CD4-positive, alpha-beta memory T cell (primary cell): ENCODE results near the gene WDR37. TPM values are rescaled to one million over a fixed set of nuclear protein-coding genes. Genes with fewer than 3 reads are reported as not detected.

Source experiments
- CTCF ChIA-PET: fragments of 350-600 bp; sonication (Branson Sonifier 250); formaldehyde crosslinking; loops from one replicate; lab custom pipeline; 2021; ENCODE audit warnings: inconsistent platforms; ENCODE audit not compliant: partially characterized antibody; lab: Charles Lee
- POLR2A ChIA-PET: fragments of 350-600 bp; sonication (Branson Sonifier 250); formaldehyde crosslinking; loops from one replicate; lab custom pipeline; 2021; ENCODE audit not compliant: partially characterized antibody; lab: Charles Lee
- DNase-seq, 5 donors: peaks; one replicate each; pipeline versions ENCODE4 v3.0.0 to v3.0.0-alpha.2; 2020 to 2022; ENCODE audit warnings: mixed read lengths in 1 of 5
- H3K27ac ChIP-seq: one replicate; pipeline ENCODE4 v1.7.0; 2013; ENCODE audit warnings: low read depth, low read length
- H3K27me3 ChIP-seq: 2 replicates; pipeline ENCODE4 v1.7.0; 2013; ENCODE audit warnings: mild to moderate bottlenecking, low read length, moderate library complexity; ENCODE audit not compliant: insufficient read depth
- H3K36me3 ChIP-seq: 2 replicates; pipeline ENCODE4 v1.7.0; 2013; ENCODE audit warnings: mild to moderate bottlenecking, low read length, moderate library complexity; ENCODE audit not compliant: insufficient read depth
- H3K4me1 ChIP-seq: 2 replicates; pipeline ENCODE4 v1.7.0; 2013; ENCODE audit warnings: mild to moderate bottlenecking, low read length, moderate library complexity; ENCODE audit not compliant: insufficient read depth
- H3K4me3 ChIP-seq, 2 donors: one replicate each; pipeline ENCODE4 v1.7.0; 2013; ENCODE audit warnings: low read length in 2 of 2, mild to moderate bottlenecking in 1 of 2
- H3K9me3 ChIP-seq, 2 donors: one replicate each; pipeline ENCODE4 v1.7.0; 2013; ENCODE audit warnings: low read length in 2 of 2, control low read depth in 1 of 2; ENCODE audit not compliant: control insufficient read depth in 1 of 2
- H3K27ac Mint-ChIP-seq, 7 donors: one replicate each; pipeline ENCODE4 v1.8.0; 2020 to 2021; ENCODE audit warnings: mixed read lengths in 7 of 7, mild to moderate bottlenecking in 6 of 7, inconsistent platforms in 3 of 7, moderate library complexity in 3 of 7
- H3K27me3 Mint-ChIP-seq, 2 donors: one replicate each; pipeline ENCODE4 v1.8.0; 2020 to 2021; ENCODE audit warnings: mixed read lengths in 2 of 2
- H3K36me3 Mint-ChIP-seq, 2 donors: one replicate each; pipeline ENCODE4 v1.8.0; 2020 to 2021; ENCODE audit warnings: mixed read lengths in 2 of 2, inconsistent platforms in 1 of 2, mild to moderate bottlenecking in 1 of 2
- H3K4me1 Mint-ChIP-seq, 4 donors: one replicate each; pipeline ENCODE4 v1.8.0; 2020 to 2021; ENCODE audit warnings: mixed read lengths in 4 of 4, mild to moderate bottlenecking in 1 of 4
- H3K4me3 Mint-ChIP-seq, 8 donors: one replicate each; pipeline ENCODE4 v1.8.0; 2020 to 2021; ENCODE audit warnings: mixed read lengths in 8 of 8, mild to moderate bottlenecking in 7 of 8, moderate library complexity in 6 of 8, inconsistent platforms in 3 of 8
- H3K9me3 Mint-ChIP-seq, 8 donors: one replicate each; pipeline ENCODE4 v1.8.0; 2020 to 2021; ENCODE audit warnings: mixed read lengths in 8 of 8, mild to moderate bottlenecking in 5 of 8, inconsistent platforms in 3 of 8, moderate library complexity in 1 of 8
- intact Hi-C: fragments of 100-400 bp; cut with micrococcal nuclease; formaldehyde crosslinking; loops from one replicate; pipeline ENCODE4 v1.15.1; 2023
- polyA plus RNA-seq, 2 donors: library from polyadenylated mRNA; unstranded; fragments of 300-500 nt; fragmentation: Illumina TruSeq; gene quantifications; one replicate each; pipeline ENCODE4 v1.2.3, GENCODE V29; 2021
- total RNA-seq, 2 experiments: library from RNA; stranded (reverse); gene quantifications; one replicate each; pipeline ENCODE4 v1.2.3, GENCODE V29; 2021

WDR37 gene
- total and polyA plus RNA-seq, 4 experiments from 2014 or later: 14.2 to 42.5 (median 29.8) TPM

GRCh38 chr10:1124796-1125195 lies 68.6 kb downstream of the WDR37 start:
- H3K4me3 ChIP-seq: no peak overlapping the region
- no peak for DNase-seq
- peaks cover 78 to 86% of the 10 kb centered on the region in 2 donors for H3K36me3 Mint-ChIP-seq
- intact Hi-C loops: no loop called here
- peak overlapping the region in 2 of 7 donors; percentile 49 to 58 for H3K27ac Mint-ChIP-seq
- no peaks in the 10 kb centered on the region for H3K27me3 Mint-ChIP-seq
- H3K36me3 ChIP-seq: peaks cover 57% of the 10 kb centered on the region
- H3K4me1 Mint-ChIP-seq: peaks cover 11 to 31% (median 19%) of the 10 kb centered on the region in 4 donors
- H3K9me3 ChIP-seq: no peaks in the 10 kb centered on the region
- H3K27me3 ChIP-seq: no peaks in the 10 kb centered on the region
- CTCF ChIA-PET: interaction anchor here (1.4 kb wide), 1 partner anchor 14 kb away, joined by 6 read pairs; no protein-coding TSS in a partner anchor
- H3K4me1 ChIP-seq: peaks cover 7% of the 10 kb centered on the region
- peaks cover 0 to 2% (median 0%) of the 10 kb centered on the region in 8 donors for H3K9me3 Mint-ChIP-seq
- no peak overlapping the region for H3K4me3 Mint-ChIP-seq
- no peak overlapping the region for H3K27ac ChIP-seq
- POLR2A ChIA-PET: no interaction called here

GRCh38 chr10:1126461-1126860 lies 70.3 kb downstream of the WDR37 start:
- Mint-ChIP-seq H3K36me3 (peaks cover 81 to 87% of the 10 kb centered on the region in 2 donors), H3K27ac (no peak overlapping the region), H3K9me3 (peaks cover 0 to 2% (median 0%) of the 10 kb centered on the region in 8 donors), H3K4me1 (peaks cover 10 to 27% (median 16%) of the 10 kb centered on the region in 4 donors), H3K27me3 (no peaks in the 10 kb centered on the region), H3K4me3 (no peak overlapping the region)
- H3K9me3 ChIP-seq: no peaks in the 10 kb centered on the region
- no peak overlapping the region for H3K27ac ChIP-seq
- no peak for DNase-seq
- intact Hi-C loops: no loop called here
- POLR2A ChIA-PET: no interaction called here
- H3K4me3 ChIP-seq: no peak overlapping the region
- H3K27me3 ChIP-seq: no peaks in the 10 kb centered on the region
- CTCF ChIA-PET: no interaction called here
- peaks cover 58% of the 10 kb centered on the region for H3K36me3 ChIP-seq
- H3K4me1 ChIP-seq: peaks cover 7% of the 10 kb centered on the region

GRCh38 chr10:1127629-1128028 lies 71.4 kb downstream of the WDR37 start:
- Histone ChIP-seq H3K9me3 (no peaks in the 10 kb centered on the region), H3K36me3 (peaks cover 49% of the 10 kb centered on the region), H3K4me1 (peaks cover 7% of the 10 kb centered on the region), H3K4me3 (no peak overlapping the region), H3K27ac (no peak overlapping the region), H3K27me3 (no peaks in the 10 kb centered on the region)
- Mint-ChIP-seq H3K9me3 (peaks cover 0 to 2% (median 0%) of the 10 kb centered on the region in 8 donors), H3K4me1 (peaks cover 10 to 19% (median 14%) of the 10 kb centered on the region in 4 donors), H3K27me3 (no peaks in the 10 kb centered on the region), H3K4me3 (no peak overlapping the region), H3K27ac (peak overlapping the region in 2 of 7 donors; percentile 38 to 60), H3K36me3 (peaks cover 77 to 84% of the 10 kb centered on the region in 2 donors)
- no peak for DNase-seq
- intact Hi-C loops: no loop called here
- CTCF ChIA-PET: no interaction called here
- POLR2A ChIA-PET: no interaction called here

GRCh38 chr10:1128115-1128514 lies 71.9 kb downstream of the WDR37 start:
- peaks cover 78 to 81% of the 10 kb centered on the region in 2 donors for H3K36me3 Mint-ChIP-seq
- peaks cover 0 to 2% (median 0%) of the 10 kb centered on the region in 8 donors for H3K9me3 Mint-ChIP-seq
- H3K27me3 ChIP-seq: no peaks in the 10 kb centered on the region
- peak overlapping the region in 1 of 7 donors; percentile 50 for H3K27ac Mint-ChIP-seq
- peaks cover 8 to 20% (median 11%) of the 10 kb centered on the region in 4 donors for H3K4me1 Mint-ChIP-seq
- no peaks in the 10 kb centered on the region for H3K9me3 ChIP-seq
- peaks cover 47% of the 10 kb centered on the region for H3K36me3 ChIP-seq
- peaks cover 5% of the 10 kb centered on the region for H3K4me1 ChIP-seq
- no peak for DNase-seq
- H3K27me3 Mint-ChIP-seq: no peaks in the 10 kb centered on the region
- no peak overlapping the region for H3K27ac ChIP-seq
- no peak overlapping the region for H3K4me3 ChIP-seq
- ChIA-PET CTCF (no interaction called here), POLR2A (no interaction called here)
- intact Hi-C loops: no loop called here
- no peak overlapping the region for H3K4me3 Mint-ChIP-seq

- no peak overlapping the region for H3K4me3 ChIP-seq
- peaks cover 47% of the 10 kb centered on the region for H3K36me3 ChIP-seq
- H3K9me3 ChIP-seq: no peaks in the 10 kb centered on the region
- ChIA-PET CTCF (no interaction called here), POLR2A (no interaction called here)
- Mint-ChIP-seq H3K27ac (no peak overlapping the region), H3K36me3 (peaks cover 74 to 79% of the 10 kb centered on the region in 2 donors), H3K4me3 (no peak overlapping the region), H3K4me1 (peaks cover 7 to 20% (median 10%) of the 10 kb centered on the region in 4 donors), H3K9me3 (peaks cover 0 to 2% (median 0%) of the 10 kb centered on the region in 8 donors), H3K27me3 (no peaks in the 10 kb centered on the region)
- no peaks in the 10 kb centered on the region for H3K4me1 ChIP-seq
- no peak overlapping the region for H3K27ac ChIP-seq
- no peak for DNase-seq
- intact Hi-C loops: no loop called here
- no peaks in the 10 kb centered on the region for H3K27me3 ChIP-seq
Observed at GRCh38 chr10:1128649-1129048, 72.5 kb downstream of the WDR37 start.

- Mint-ChIP-seq H3K27me3 (no peaks in the 10 kb centered on the region), H3K36me3 (peaks cover 58 to 66% of the 10 kb centered on the region in 2 donors), H3K9me3 (peaks cover 0 to 2% (median 0%) of the 10 kb centered on the region in 8 donors), H3K27ac (no peak overlapping the region), H3K4me3 (no peak overlapping the region), H3K4me1 (peaks cover 6 to 15% (median 10%) of the 10 kb centered on the region in 4 donors)
- Histone ChIP-seq H3K4me1 (no peaks in the 10 kb centered on the region), H3K9me3 (no peaks in the 10 kb centered on the region), H3K27ac (no peak overlapping the region), H3K27me3 (no peaks in the 10 kb centered on the region), H3K4me3 (no peak overlapping the region), H3K36me3 (peaks cover 35% of the 10 kb centered on the region)
- intact Hi-C loops: no loop called here
- no peak for DNase-seq
- POLR2A ChIA-PET: no interaction called here
- CTCF ChIA-PET: interaction anchor here (1.4 kb wide), 1 partner anchor 20 kb away, joined by 4 read pairs; no protein-coding TSS in a partner anchor
Observed at GRCh38 chr10:1130226-1130625, 74.0 kb downstream of the WDR37 start.

GRCh38 chr10:1130995-1131790 lies 75.0 kb downstream of the WDR37 start:
- POLR2A ChIA-PET: no interaction called here
- H3K4me1 Mint-ChIP-seq: peaks cover 7 to 13% (median 10%) of the 10 kb centered on the region in 4 donors
- H3K36me3 Mint-ChIP-seq: peaks cover 52 to 59% of the 10 kb centered on the region in 2 donors

More at GRCh38 chr10:1130995-1131790, 75.0 kb downstream of the WDR37 start:
- Histone ChIP-seq H3K36me3 (peaks cover 35% of the 10 kb centered on the region), H3K4me1 (no peaks in the 10 kb centered on the region), H3K9me3 (no peaks in the 10 kb centered on the region), H3K27me3 (no peaks in the 10 kb centered on the region), H3K27ac (no peak overlapping the region), H3K4me3 (no peak overlapping the region)
- H3K27me3 Mint-ChIP-seq: no peaks in the 10 kb centered on the region
- no peak overlapping the region for H3K4me3 Mint-ChIP-seq
- peak overlapping the region in 1 of 7 donors; percentile 43 for H3K27ac Mint-ChIP-seq
- intact Hi-C loops: no loop called here
- DNase-seq: no peak
- CTCF ChIA-PET: interaction anchor here (1.0 to 2.1 kb wide), 3 partner anchors 17 to 21 kb away, joined by 3 to 5 read pairs (median 4); no protein-coding TSS in a partner anchor
- no peaks in the 10 kb centered on the region for H3K9me3 Mint-ChIP-seq
